Activated B cell treated with CpG ODN at 0.5 μM for 24 hours (primary cell): Measurements from ENCODE around the gene DNAJC9. TPM values are rescaled to one million over a fixed set of nuclear protein-coding genes. Genes with fewer than 3 reads are reported as not detected.

Experiments used
- ATAC-seq: fragments of 200-7000 bp; cut with Tn5 transposase; one replicate; pipeline ENCODE4 v1.10.0; 2021; ENCODE audit warnings: low read depth, mild to moderate bottlenecking, moderate library complexity
- CTCF ChIA-PET: fragments of 350-600 bp; sonication (Branson Sonifier 250); formaldehyde crosslinking; loops from one replicate; lab custom pipeline; 2021; ENCODE audit warnings: antibody characterized with exemption; lab: Charles Lee
- POLR2A ChIA-PET: fragments of 350-600 bp; sonication (Branson Sonifier 250); formaldehyde crosslinking; loops from one replicate; lab custom pipeline; 2021; ENCODE audit warnings: antibody characterized with exemption; lab: Charles Lee
- DNase-seq: peaks from one replicate; pipeline ENCODE4 v3.0.0; 2022
- H3K27ac Mint-ChIP-seq: one replicate; pipeline ENCODE4 v1.8.0; 2020; ENCODE audit warnings: mixed read lengths
- H3K27me3 Mint-ChIP-seq: one replicate; pipeline ENCODE4 v1.8.0; 2021; ENCODE audit warnings: mixed read lengths
- H3K36me3 Mint-ChIP-seq: one replicate; pipeline ENCODE4 v1.8.0; 2021; ENCODE audit warnings: low read depth, mixed read lengths
- H3K4me1 Mint-ChIP-seq: one replicate; pipeline ENCODE4 v1.8.0; 2021; ENCODE audit warnings: mixed read lengths
- H3K4me3 Mint-ChIP-seq: one replicate; pipeline ENCODE4 v1.8.0; 2020; ENCODE audit warnings: mild to moderate bottlenecking, mixed read lengths
- H3K9me3 Mint-ChIP-seq: one replicate; pipeline ENCODE4 v1.8.0; 2020; ENCODE audit warnings: mixed read lengths
- CTCF ChIP-seq: fragments of 200-600 bp; IDR thresholded peaks from one replicate; pipeline ENCODE4 v1.8.0; 2022; ENCODE audit warnings: antibody characterized with exemption, mild to moderate bottlenecking
- intact Hi-C: fragments of 100-400 bp; cut with micrococcal nuclease; formaldehyde crosslinking; loops from one replicate; pipeline ENCODE4 v1.15.1; 2024
- total RNA-seq: library from RNA; stranded (reverse); gene quantifications from 2 replicates; pipeline ENCODE4 v1.2.3, GENCODE V29; 2022

DNAJC9 gene
- total RNA-seq, 1 donor from 2014 or later = 22.8 TPM

DNA sequence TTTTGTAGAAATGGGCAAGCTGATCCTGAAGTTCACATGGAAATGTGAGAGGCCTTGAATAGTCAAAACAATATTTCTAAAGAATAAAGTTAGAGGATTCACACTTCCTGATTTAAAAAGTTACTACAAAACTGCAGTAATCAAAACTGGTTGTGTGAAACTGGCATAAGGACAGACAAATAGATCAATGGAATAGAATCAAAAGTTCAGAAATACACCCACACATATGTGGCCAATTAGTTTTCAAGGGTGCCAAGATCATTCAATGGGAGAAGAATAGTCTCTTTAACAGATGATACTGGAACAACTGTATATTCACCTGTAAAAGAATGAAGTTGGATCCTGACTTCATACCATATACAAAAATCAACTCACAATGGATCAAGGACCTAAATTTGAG is 27.7 kb downstream of the DNAJC9 start:
- intact Hi-C loops = no loop called here
- CTCF ChIA-PET = no interaction called here
- ATAC-seq = no peak
- POLR2A ChIA-PET = no interaction called here
- no peak for TF ChIP-seq CTCF
- no peak for DNase-seq
- peaks cover 4% of the 10 kb centered on the region for H3K9me3 Mint-ChIP-seq
- no peaks in the 10 kb centered on the region for H3K4me1 Mint-ChIP-seq
- no peak overlapping the region for H3K27ac Mint-ChIP-seq
- no peaks in the 10 kb centered on the region for H3K27me3 Mint-ChIP-seq
- peaks cover 51% of the 10 kb centered on the region for H3K36me3 Mint-ChIP-seq
- no peak overlapping the region for H3K4me3 Mint-ChIP-seq

GRCh38 chr10:73218431-73219191 is 28.4 kb downstream of the DNAJC9 start:
- DNase-seq (no peak), ATAC-seq (no peak)
- Mint-ChIP-seq H3K4me1 (no peaks in the 10 kb centered on the region), H3K27me3 (no peaks in the 10 kb centered on the region), H3K9me3 (peaks cover 4% of the 10 kb centered on the region), H3K36me3 (peaks cover 56% of the 10 kb centered on the region), H3K4me3 (no peak overlapping the region), H3K27ac (no peak overlapping the region)
- ChIA-PET CTCF (no interaction called here), POLR2A (no interaction called here)
- intact Hi-C loops = no loop called here
- no peak for TF ChIP-seq CTCF

- no peak for ATAC-seq
- H3K4me3 Mint-ChIP-seq = no peak overlapping the region
- H3K27me3 Mint-ChIP-seq = no peaks in the 10 kb centered on the region
- CTCF ChIA-PET = no interaction called here
- H3K9me3 Mint-ChIP-seq = peaks cover 4% of the 10 kb centered on the region
- POLR2A ChIA-PET = no interaction called here
- H3K36me3 Mint-ChIP-seq = peaks cover 62% of the 10 kb centered on the region
- TF ChIP-seq CTCF = no peak
- intact Hi-C loops = no loop called here
- H3K27ac Mint-ChIP-seq = no peak overlapping the region
- DNase-seq = no peak
- no peaks in the 10 kb centered on the region for H3K4me1 Mint-ChIP-seq
Measured at GRCh38 chr10:73217628-73218027, 29.4 kb downstream of the DNAJC9 start.

GRCh38 chr10:73215749-73216148 is 31.3 kb downstream of the DNAJC9 start:
- no peak for TF ChIP-seq CTCF
- Mint-ChIP-seq H3K4me3 (no peak overlapping the region), H3K27me3 (no peaks in the 10 kb centered on the region), H3K27ac (no peak overlapping the region), H3K36me3 (peaks cover 58% of the 10 kb centered on the region), H3K9me3 (peaks cover 4% of the 10 kb centered on the region), H3K4me1 (no peaks in the 10 kb centered on the region)
- CTCF ChIA-PET = no interaction called here
- intact Hi-C loops = no loop called here
- DNase-seq (no peak), ATAC-seq (no peak)
- POLR2A ChIA-PET = no interaction called here

DNA sequence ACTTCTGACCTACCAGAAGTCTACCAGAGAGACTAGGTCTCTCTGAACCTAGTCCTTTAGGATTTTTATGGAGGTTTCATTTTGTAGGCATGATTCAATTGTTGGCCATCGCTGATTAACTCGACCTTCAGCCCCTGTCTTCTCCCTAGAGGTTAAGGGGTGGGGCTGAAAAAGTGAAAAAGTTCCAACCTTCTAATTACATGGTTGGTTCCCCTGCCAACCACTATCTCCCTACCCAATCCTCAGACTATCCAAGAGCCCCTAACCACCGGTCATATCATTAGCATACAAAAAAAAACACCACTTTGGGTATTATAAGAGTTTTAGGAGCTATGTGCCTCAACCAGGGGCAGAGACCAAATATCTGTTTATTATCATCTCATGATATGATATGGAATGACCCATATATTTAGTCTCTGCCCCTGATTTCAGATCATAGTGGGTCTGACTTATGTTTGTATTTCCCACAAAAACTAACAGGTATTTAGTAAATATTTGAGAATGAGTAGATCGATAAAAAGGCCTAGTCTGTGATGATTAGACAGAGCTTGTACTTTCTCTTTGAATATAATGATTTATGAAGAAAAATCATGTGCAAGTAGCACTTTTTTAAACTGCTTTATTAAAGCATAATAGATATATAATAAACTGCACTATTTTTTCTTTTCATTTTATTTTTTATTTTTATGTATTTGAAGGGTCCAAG is 35.8 kb downstream of the DNAJC9 start:
- Mint-ChIP-seq H3K27me3 (no peaks in the 10 kb centered on the region), H3K4me3 (no peak overlapping the region), H3K9me3 (peaks cover 4% of the 10 kb centered on the region), H3K36me3 (peaks cover 47% of the 10 kb centered on the region), H3K27ac (no peak overlapping the region), H3K4me1 (no peaks in the 10 kb centered on the region)
- DNase-seq = no peak
- intact Hi-C loops = no loop called here
- ChIA-PET POLR2A (no interaction called here), CTCF (no interaction called here)
- no peak for ATAC-seq
- TF ChIP-seq CTCF = no peak
